Ishikawa (cell line): ENCODE data around the gene CCDC57.

Experiments used
- CEBPB ChIP-seq: IDR thresholded peaks from 2 replicates; pipeline ENCODE4 v1.6.1; 2012
- CREB1 ChIP-seq: IDR thresholded peaks from 2 replicates; pipeline ENCODE4 v1.6.1; 2012; ENCODE audit warnings: low read depth
- EGR1 ChIP-seq: IDR thresholded peaks from 2 replicates; pipeline ENCODE4 v1.6.1; 2012
- EP300 ChIP-seq: IDR thresholded peaks from 2 replicates; pipeline ENCODE4 v1.6.1; 2012; ENCODE audit warnings: borderline replicate concordance
- FOXM1 ChIP-seq: IDR thresholded peaks from 2 replicates; pipeline ENCODE4 v1.6.1; 2012; ENCODE audit warnings: low read depth, borderline replicate concordance
- NFIC ChIP-seq: IDR thresholded peaks from 2 replicates; pipeline ENCODE4 v1.6.1; 2012
- RAD21 ChIP-seq: IDR thresholded peaks from 2 replicates; pipeline ENCODE4 v1.6.1; 2012; ENCODE audit warnings: low read depth
- TAF1 ChIP-seq: IDR thresholded peaks from 2 replicates; pipeline ENCODE4 v1.6.1; 2012; ENCODE audit warnings: low read depth, mild to moderate bottlenecking
- TCF12 ChIP-seq: IDR thresholded peaks from 2 replicates; pipeline ENCODE4 v1.6.1; 2012; ENCODE audit warnings: low read depth
- TEAD4 ChIP-seq: IDR thresholded peaks from 2 replicates; pipeline ENCODE4 v1.6.1; 2012
- YY1 ChIP-seq: IDR thresholded peaks from 2 replicates; pipeline ENCODE4 v1.6.1; 2012; ENCODE audit warnings: low read depth
- ZBTB7A ChIP-seq: IDR thresholded peaks from 2 replicates; pipeline ENCODE4 v1.6.1; 2012; ENCODE audit warnings: low read depth
- TF ChIP-seq, protein P1 (sequence below): IDR thresholded peaks from 2 replicates; pipeline ENCODE4 v1.6.1; 2012; ENCODE audit warnings: low read depth, mild to moderate bottlenecking
- TF ChIP-seq, protein P2 (sequence below): IDR thresholded peaks from 2 replicates; pipeline ENCODE4 v1.6.1; 2012
- TF ChIP-seq, protein P3 (sequence below): IDR thresholded peaks from 2 replicates; pipeline ENCODE4 v1.6.1; 2012

CCDC57 gene

DNA sequence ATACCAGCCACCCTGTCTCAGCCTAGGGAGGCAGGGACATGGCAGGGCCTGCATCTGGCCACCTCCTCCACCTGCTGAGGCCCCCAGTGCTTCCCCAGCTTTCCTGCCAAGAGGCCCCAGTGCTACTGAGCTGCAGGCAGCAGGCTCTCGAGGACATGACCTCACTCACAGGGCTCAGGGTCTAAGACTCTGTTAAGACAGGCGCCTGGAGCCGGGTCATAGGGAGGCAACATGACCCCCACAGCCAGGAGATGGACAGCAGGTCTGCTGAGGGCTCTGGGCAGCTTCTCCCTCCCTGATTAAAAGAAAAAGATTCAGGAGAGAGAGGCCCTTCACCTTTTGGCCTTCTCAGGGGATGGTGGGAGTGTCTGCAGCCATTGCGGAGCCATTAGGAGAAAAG lies 91.4 kb downstream of the CCDC57 start:
- TF ChIP-seq FOXM1 (no peak), EP300 (no peak), CEBPB (no peak), CREB1 (no peak), RAD21 (no peak), YY1 (no peak), EGR1 (no peak), TCF12 (no peak), TEAD4 (no peak), NFIC (no peak), ZBTB7A (no peak), TAF1 (no peak)
- TF ChIP-seq, protein P1, sequence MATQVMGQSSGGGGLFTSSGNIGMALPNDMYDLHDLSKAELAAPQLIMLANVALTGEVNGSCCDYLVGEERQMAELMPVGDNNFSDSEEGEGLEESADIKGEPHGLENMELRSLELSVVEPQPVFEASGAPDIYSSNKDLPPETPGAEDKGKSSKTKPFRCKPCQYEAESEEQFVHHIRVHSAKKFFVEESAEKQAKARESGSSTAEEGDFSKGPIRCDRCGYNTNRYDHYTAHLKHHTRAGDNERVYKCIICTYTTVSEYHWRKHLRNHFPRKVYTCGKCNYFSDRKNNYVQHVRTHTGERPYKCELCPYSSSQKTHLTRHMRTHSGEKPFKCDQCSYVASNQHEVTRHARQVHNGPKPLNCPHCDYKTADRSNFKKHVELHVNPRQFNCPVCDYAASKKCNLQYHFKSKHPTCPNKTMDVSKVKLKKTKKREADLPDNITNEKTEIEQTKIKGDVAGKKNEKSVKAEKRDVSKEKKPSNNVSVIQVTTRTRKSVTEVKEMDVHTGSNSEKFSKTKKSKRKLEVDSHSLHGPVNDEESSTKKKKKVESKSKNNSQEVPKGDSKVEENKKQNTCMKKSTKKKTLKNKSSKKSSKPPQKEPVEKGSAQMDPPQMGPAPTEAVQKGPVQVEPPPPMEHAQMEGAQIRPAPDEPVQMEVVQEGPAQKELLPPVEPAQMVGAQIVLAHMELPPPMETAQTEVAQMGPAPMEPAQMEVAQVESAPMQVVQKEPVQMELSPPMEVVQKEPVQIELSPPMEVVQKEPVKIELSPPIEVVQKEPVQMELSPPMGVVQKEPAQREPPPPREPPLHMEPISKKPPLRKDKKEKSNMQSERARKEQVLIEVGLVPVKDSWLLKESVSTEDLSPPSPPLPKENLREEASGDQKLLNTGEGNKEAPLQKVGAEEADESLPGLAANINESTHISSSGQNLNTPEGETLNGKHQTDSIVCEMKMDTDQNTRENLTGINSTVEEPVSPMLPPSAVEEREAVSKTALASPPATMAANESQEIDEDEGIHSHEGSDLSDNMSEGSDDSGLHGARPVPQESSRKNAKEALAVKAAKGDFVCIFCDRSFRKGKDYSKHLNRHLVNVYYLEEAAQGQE = no peak
- TF ChIP-seq, protein P2, sequence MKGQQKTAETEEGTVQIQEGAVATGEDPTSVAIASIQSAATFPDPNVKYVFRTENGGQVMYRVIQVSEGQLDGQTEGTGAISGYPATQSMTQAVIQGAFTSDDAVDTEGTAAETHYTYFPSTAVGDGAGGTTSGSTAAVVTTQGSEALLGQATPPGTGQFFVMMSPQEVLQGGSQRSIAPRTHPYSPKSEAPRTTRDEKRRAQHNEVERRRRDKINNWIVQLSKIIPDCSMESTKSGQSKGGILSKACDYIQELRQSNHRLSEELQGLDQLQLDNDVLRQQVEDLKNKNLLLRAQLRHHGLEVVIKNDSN = no peak
- TF ChIP-seq, protein P3, sequence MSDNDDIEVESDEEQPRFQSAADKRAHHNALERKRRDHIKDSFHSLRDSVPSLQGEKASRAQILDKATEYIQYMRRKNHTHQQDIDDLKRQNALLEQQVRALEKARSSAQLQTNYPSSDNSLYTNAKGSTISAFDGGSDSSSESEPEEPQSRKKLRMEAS = no peak

DNA sequence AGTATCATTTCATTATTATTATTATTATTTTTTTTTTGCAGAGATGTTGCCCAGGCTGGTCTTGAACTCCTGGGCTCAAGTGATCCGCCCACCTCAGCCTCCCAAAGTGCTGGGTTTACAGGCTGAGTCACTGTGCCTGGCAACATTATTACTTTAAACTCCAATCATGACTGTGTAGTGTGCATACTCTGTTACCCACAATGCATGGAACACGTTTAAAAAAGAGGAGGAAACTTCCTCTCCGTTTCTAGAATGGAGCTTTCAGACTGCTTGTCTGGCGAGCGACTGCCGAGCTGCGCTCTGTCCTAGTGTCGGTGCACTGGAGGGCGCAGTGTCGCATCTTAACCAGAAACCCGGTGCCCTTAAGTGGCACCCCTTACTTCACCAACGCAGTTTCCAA lies 92.5 kb downstream of the CCDC57 start:
- TF ChIP-seq ZBTB7A = no peak
- TF ChIP-seq TAF1 = no peak
- TF ChIP-seq EP300 = no peak
- TF ChIP-seq, protein P3 = no peak
- no peak for TF ChIP-seq CEBPB
- no peak for TF ChIP-seq TEAD4
- no peak for TF ChIP-seq TCF12
- TF ChIP-seq, protein P1 = no peak
- TF ChIP-seq CREB1 = no peak
- TF ChIP-seq EGR1 = no peak
- no peak for TF ChIP-seq FOXM1
- TF ChIP-seq, protein P2 = no peak
- no peak for TF ChIP-seq YY1
- TF ChIP-seq RAD21 = no peak
- no peak for TF ChIP-seq NFIC

DNA sequence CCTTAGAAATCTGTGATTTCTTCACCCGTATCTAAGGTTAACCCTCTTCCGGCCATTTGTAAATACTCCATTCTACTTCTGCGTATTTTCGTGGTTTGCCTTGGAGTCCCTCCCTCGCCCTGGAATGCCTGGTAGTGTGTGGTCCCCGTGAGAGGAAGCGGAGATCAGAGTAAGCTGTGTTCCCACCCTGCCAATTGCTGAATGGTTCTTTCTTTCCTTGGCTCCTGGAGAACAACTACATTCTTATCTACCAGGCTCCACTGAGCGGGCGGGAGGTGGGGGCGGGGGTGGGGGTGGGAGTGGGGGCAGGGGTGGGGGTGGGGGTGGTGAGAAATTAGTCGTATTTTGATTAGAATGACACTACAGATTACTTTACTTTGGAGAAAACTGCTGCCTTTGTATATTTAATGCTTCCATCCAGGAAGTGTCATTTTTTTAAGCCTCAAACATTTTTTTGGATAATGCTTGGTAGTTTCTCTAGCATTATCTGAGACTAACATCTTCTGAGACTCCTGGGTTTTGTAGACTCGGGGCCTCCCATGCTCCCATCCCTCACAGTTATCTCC lies 93.7 kb downstream of the CCDC57 start:
- TF ChIP-seq, protein P2 = no peak
- TF ChIP-seq YY1 (no peak), TEAD4 (no peak), NFIC (no peak), EP300 (no peak), RAD21 (no peak), ZBTB7A (no peak), CREB1 (no peak), FOXM1 (no peak), TCF12 (no peak), CEBPB (no peak), TAF1 (no peak), EGR1 (no peak)
- TF ChIP-seq, protein P3 = no peak
- TF ChIP-seq, protein P1 = no peak
